Inflammatory macrophage treated with lipopolysaccharide for 1 hour (primary cell): ENCODE data around the gene KCNA1.

Experiments used
- DNase-seq, 2 donors: peaks; one replicate each; pipeline ENCODE4 v3.0.0-alpha.2; 2020 to 2022

The KCNA1 gene

GRCh38 chr12:4961311-4961710 lies 51.6 kb downstream of the KCNA1 start:
- DNase-seq = no peak

GRCh38 chr12:4962539-4963486 lies 53.1 kb downstream of the KCNA1 start:
- no peak for DNase-seq
